AG09319 (cell line): ENCODE results near the gene CLINT1.
"Not testable (repeated sequence)": the region's sequence is repeated elsewhere in the genome, so short reads cannot be mapped to it uniquely, and the experiment has no call there.

Experiments used
- DNase-seq: peaks from one replicate; pipeline ENCODE4 v3.0.0-alpha.2; 2010; ENCODE audit warnings: low read depth; ENCODE audit errors: extremely low read depth
- CTCF ChIP-seq: IDR thresholded peaks from 2 replicates; pipeline ENCODE4 v1.5.1; 2011; ENCODE audit warnings: low read depth, mild to moderate bottlenecking, inconsistent platforms, low read length, moderate library complexity

The CLINT1 gene

GRCh38 chr5:157860898-157861890 is 2.2 kb upstream of the CLINT1 start:
- DNase-seq, result no peak

GRCh38 chr5:157859227-157859575 is 256 bp upstream of the CLINT1 start:
- TF ChIP-seq CTCF, result no peak
- DNase-seq, result no peak

More at GRCh38 chr5:157860898-157861890, 2.2 kb upstream of the CLINT1 start:
- no peak for TF ChIP-seq CTCF

DNA sequence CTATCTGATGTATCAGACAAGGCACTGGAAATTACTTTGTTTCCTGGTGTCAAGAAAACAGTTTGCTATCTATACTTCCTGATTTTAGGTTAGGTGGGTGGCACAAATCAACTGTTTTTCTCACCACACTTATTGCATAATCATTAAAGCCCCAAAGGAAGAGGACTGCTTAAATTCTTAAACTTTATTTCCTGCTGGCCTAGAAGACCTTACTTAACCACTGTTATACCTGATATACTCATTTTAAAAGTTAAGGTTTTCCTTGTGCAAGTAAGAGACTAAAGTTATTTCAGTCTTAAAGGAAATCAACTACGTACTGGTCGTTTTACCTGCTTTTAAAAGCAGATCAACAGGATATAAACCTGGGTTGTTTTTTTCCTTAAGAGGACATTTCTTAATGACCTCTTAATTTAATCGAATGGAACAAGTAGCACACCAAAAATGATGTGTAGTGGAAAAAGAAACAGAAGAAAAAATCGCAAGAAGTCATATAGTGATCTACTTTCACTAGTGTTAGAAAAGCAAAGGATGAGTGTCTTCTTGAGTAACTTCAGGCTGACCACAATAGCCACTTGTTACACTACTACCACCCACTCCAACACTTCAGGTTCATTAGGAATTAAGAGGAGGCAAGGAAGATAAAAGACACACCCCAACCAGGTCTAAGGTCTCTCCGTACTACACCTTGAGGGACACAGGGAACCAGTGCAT is 974 bp downstream of the CLINT1 start:
- DNase-seq, result no peak
- no peak for TF ChIP-seq CTCF

GRCh38 chr5:157855404-157855994 is 3.4 kb downstream of the CLINT1 start:
- DNase-seq, result peak; percentile 32
- TF ChIP-seq CTCF, result peak; percentile 73

DNA sequence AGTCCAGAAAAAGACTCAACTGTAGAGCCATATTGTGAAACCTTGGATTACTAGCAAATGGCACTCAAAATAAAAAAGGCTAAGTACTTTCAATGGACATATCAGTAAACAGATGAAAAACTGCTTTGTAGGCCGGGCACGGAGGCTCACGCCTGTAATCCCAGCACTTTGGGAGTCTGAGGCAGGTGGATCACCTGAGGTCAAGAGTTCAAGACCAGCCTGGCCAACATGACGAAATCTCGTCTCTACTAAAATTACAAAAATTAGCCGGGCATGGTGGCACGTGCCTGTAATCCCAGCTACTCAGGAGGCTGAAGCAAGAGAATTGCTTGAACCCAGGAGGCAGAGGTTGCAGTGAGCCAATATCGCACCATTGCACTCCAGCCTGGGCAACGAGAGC is 5.6 kb downstream of the CLINT1 start:
- DNase-seq, result not testable (repeated sequence)

- DNase-seq, result no peak
- TF ChIP-seq CTCF, result no peak
Observed at GRCh38 chr5:157845914-157846598, 12.9 kb downstream of the CLINT1 start.

DNA sequence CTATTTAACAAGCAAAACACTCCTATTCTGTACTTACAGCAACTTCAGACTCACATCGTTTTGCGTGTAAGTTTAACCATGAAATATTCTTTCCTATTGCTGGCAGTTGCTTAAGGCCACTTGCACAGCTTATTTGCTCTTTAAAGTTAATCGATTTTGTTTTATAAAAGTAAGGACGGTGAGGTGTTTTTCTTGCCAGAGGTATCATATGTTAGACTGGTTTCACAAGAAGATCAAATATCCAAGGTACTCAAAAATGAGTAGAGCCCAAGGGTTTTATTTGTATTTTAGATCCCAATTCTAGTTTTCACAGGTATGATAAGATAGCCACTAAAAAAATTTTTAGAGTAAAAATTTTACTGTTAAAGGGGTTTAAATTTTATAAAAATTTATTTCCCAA is 16.2 kb downstream of the CLINT1 start:
- TF ChIP-seq CTCF, result no peak
- no peak for DNase-seq
